IMR-90 (cell line): ENCODE measurements around the gene KLHL20. TPM values are rescaled to one million over a fixed set of nuclear protein-coding genes. Genes with fewer than 3 reads are reported as not detected.

Experiments
- ATAC-seq: fragments of 200-7000 bp; cut with Tn5 transposase; 2 replicates; pipeline ENCODE4 v1.9.1; 2020; ENCODE audit warnings: low read depth, mild to moderate bottlenecking, moderate library complexity
- BruUV-seq: library from RNA; stranded (reverse); fragments of 400-500 nt; replicated peaks from 2 replicates; lab custom pipeline; 2021; lab: Mats Ljungman, UMichigan
- CTCF ChIA-PET: fragments of 300-600 bp; formaldehyde crosslinking; extraction: SDS; loops from one replicate; lab custom pipeline; 2021; ENCODE audit warnings: antibody characterized with exemption; lab: Yijun Ruan, JAX
- POLR2A ChIA-PET: fragments of 300-600 bp; sonication (Branson Sonifier 250); formaldehyde crosslinking; loops from one replicate; lab custom pipeline; 2022; ENCODE audit warnings: antibody characterized with exemption; ENCODE audit not compliant: unreplicated experiment; lab: Charles Lee
- DNase-seq: peaks from one replicate; pipeline ENCODE4 v3.0.0; 2013
- H2AFZ ChIP-seq: replicated peaks from 2 replicates; pipeline ENCODE3; 2013; ENCODE audit warnings: low read length, mild to moderate bottlenecking; ENCODE audit not compliant: poor library complexity
- H2AK5ac ChIP-seq: 2 replicates; pipeline ENCODE4 v1.6.1; 2013; ENCODE audit warnings: low read depth, low read length, inconsistent platforms
- H2AK9ac ChIP-seq: replicated peaks from 2 replicates; pipeline ENCODE3; 2013; ENCODE audit warnings: mild to moderate bottlenecking, low read depth, low read length, moderate library complexity; ENCODE audit not compliant: poor library complexity
- H2BK120ac ChIP-seq: 2 replicates; pipeline ENCODE4 v1.6.1; 2013; ENCODE audit warnings: low read depth, low read length, inconsistent platforms
- H2BK15ac ChIP-seq: 3 replicates; pipeline ENCODE4 v1.6.1; 2013; ENCODE audit warnings: low read depth, low read length, inconsistent platforms
- H2BK20ac ChIP-seq: 2 replicates; pipeline ENCODE4 v1.6.1; 2013; ENCODE audit warnings: low read depth, mild to moderate bottlenecking, inconsistent platforms, low read length, moderate library complexity
- H2BK5ac ChIP-seq: 2 replicates; pipeline ENCODE4 v1.6.1; 2013; ENCODE audit warnings: mild to moderate bottlenecking, low read depth, low read length, inconsistent platforms; ENCODE audit not compliant: poor library complexity, severe bottlenecking
- H3K14ac ChIP-seq: replicated peaks from 2 replicates; pipeline ENCODE4 v1.6.1; 2013; ENCODE audit warnings: low read depth, low read length, inconsistent platforms
- H3K18ac ChIP-seq: 2 replicates; pipeline ENCODE4 v1.6.1; 2013; ENCODE audit warnings: low read depth, low read length, control low read depth
- H3K23ac ChIP-seq: 2 replicates; pipeline ENCODE4 v1.6.1; 2013; ENCODE audit warnings: low read depth, low read length, inconsistent platforms
- H3K27ac ChIP-seq: 2 replicates; pipeline ENCODE4 v1.5.1; 2013; ENCODE audit warnings: mild to moderate bottlenecking, control low read depth, low read length; ENCODE audit not compliant: insufficient read depth
- H3K27me3 ChIP-seq: 2 replicates; pipeline ENCODE4 v1.6.1; 2013; ENCODE audit warnings: low read length; ENCODE audit not compliant: control insufficient read depth, insufficient read depth
- H3K36me3 ChIP-seq: 2 replicates; pipeline ENCODE4 v1.6.1; 2013; ENCODE audit warnings: low read length, mixed read lengths; ENCODE audit not compliant: control insufficient read depth, insufficient read depth
- H3K4ac ChIP-seq: 2 replicates; pipeline ENCODE4 v1.6.1; 2013; ENCODE audit warnings: low read depth, low read length, inconsistent platforms
- H3K4me1 ChIP-seq: 2 replicates; pipeline ENCODE4 v1.6.1; 2013; ENCODE audit warnings: low read length, mixed read lengths; ENCODE audit not compliant: control insufficient read depth, insufficient read depth
- H3K4me2 ChIP-seq: 2 replicates; pipeline ENCODE4 v1.6.1; 2013; ENCODE audit warnings: low read depth, mild to moderate bottlenecking, control low read depth, low read length, moderate library complexity
- H3K4me3 ChIP-seq: 2 replicates; pipeline ENCODE4 v1.5.1; 2013; ENCODE audit warnings: low read depth, mild to moderate bottlenecking, control low read depth, low read length, moderate library complexity; ENCODE audit not compliant: insufficient read depth
- H3K56ac ChIP-seq: 2 replicates; pipeline ENCODE4 v1.6.1; 2013; ENCODE audit warnings: low read length, inconsistent platforms; ENCODE audit not compliant: insufficient read depth; ENCODE audit errors: extremely low read depth
- H3K79me1 ChIP-seq, 2 experiments: 2 replicates each; pipeline ENCODE4 v1.6.1; 2013; ENCODE audit warnings: low read length in 2 of 2, inconsistent platforms in 1 of 2, low read depth in 1 of 2
- H3K9ac ChIP-seq: 2 replicates; pipeline ENCODE4 v1.6.1; 2013; ENCODE audit warnings: low read depth, low read length, control low read depth
- H3K9me1 ChIP-seq: 2 replicates; pipeline ENCODE4 v1.6.1; 2013; ENCODE audit warnings: low read length, inconsistent platforms; ENCODE audit not compliant: insufficient read depth
- H3K9me3 ChIP-seq: 2 replicates; pipeline ENCODE4 v1.6.1; 2013; ENCODE audit warnings: low read length; ENCODE audit not compliant: control insufficient read depth, insufficient read depth
- H4K20me1 ChIP-seq: 2 replicates; pipeline ENCODE4 v1.6.1; 2013; ENCODE audit warnings: low read length, inconsistent platforms; ENCODE audit not compliant: insufficient read depth
- H4K5ac ChIP-seq: 2 replicates; pipeline ENCODE4 v1.6.1; 2013; ENCODE audit warnings: mild to moderate bottlenecking, low read depth, low read length, control low read depth
- H4K8ac ChIP-seq, 2 experiments: 2 replicates each; pipeline ENCODE4 v1.6.1; 2013; ENCODE audit warnings: low read depth in 2 of 2, low read length in 2 of 2, control low read depth in 1 of 2, inconsistent platforms in 1 of 2
- H4K91ac ChIP-seq: 2 replicates; pipeline ENCODE4 v1.6.1; 2013; ENCODE audit warnings: low read depth, low read length, inconsistent platforms; ENCODE audit not compliant: insufficient read depth
- BHLHE40 ChIP-seq: fragments of 150-350 bp; IDR thresholded peaks from 2 replicates; pipeline ENCODE4 v1.6.1; 2016; ENCODE audit warnings: mild to moderate bottlenecking, low read depth, low read length
- CHD1 ChIP-seq: IDR thresholded peaks from 2 replicates; pipeline ENCODE4 v1.6.1; 2012; ENCODE audit warnings: low read depth, low read length, improper control_type of control experiment
- FOS ChIP-seq: fragments of 150-350 bp; IDR thresholded peaks from 2 replicates; pipeline ENCODE4 v1.6.1; 2016; ENCODE audit warnings: low read depth, low read length
- MAFK ChIP-seq: IDR thresholded peaks from 2 replicates; pipeline ENCODE4 v1.6.1; 2012; ENCODE audit warnings: low read depth, low read length, improper control_type of control experiment
- MAZ ChIP-seq: IDR thresholded peaks from 2 replicates; pipeline ENCODE4 v1.6.1; 2012; ENCODE audit warnings: low read depth, mild to moderate bottlenecking, low read length, improper control_type of control experiment, moderate library complexity, borderline replicate concordance
- NFE2L2 ChIP-seq: fragments of 150-350 bp; IDR thresholded peaks from 2 replicates; pipeline ENCODE4 v1.6.1; 2016; ENCODE audit warnings: low read depth, mild to moderate bottlenecking, low read length
- POLR2A ChIP-seq: IDR thresholded peaks from 2 replicates; pipeline ENCODE4 v1.6.1; 2012; ENCODE audit warnings: mild to moderate bottlenecking, low read depth, low read length
- RAD21 ChIP-seq: IDR thresholded peaks from 2 replicates; pipeline ENCODE4 v1.6.1; 2012; ENCODE audit warnings: low read length, improper control_type of control experiment
- RCOR1 ChIP-seq: IDR thresholded peaks from 2 replicates; pipeline ENCODE4 v1.6.1; 2012; ENCODE audit warnings: mild to moderate bottlenecking, low read length, improper control_type of control experiment; ENCODE audit not compliant: insufficient replicate concordance
- RFX5 ChIP-seq: IDR thresholded peaks from 2 replicates; pipeline ENCODE4 v1.8.0; 2012; ENCODE audit warnings: low read depth, mild to moderate bottlenecking, low read length, moderate library complexity
- SMC3 ChIP-seq: fragments of 150-350 bp; IDR thresholded peaks from 2 replicates; pipeline ENCODE4 v1.6.1; 2016; ENCODE audit warnings: low read depth, mild to moderate bottlenecking, antibody characterized with exemption, low read length, moderate library complexity
- USF2 ChIP-seq: fragments of 150-350 bp; IDR thresholded peaks from 2 replicates; pipeline ENCODE4 v1.6.1; 2017; ENCODE audit warnings: mild to moderate bottlenecking, antibody characterized with exemption, low read length, low read depth
- WGBS, 2 experiments: methylation state at CpG; one replicate each; pipeline versions ENCODE4 v1.1.5 to v1.1.7; 2013; ENCODE audit warnings: missing lambda C conversion rate in 2 of 2; ENCODE audit not compliant: insufficient read length in 1 of 2; ENCODE audit errors: extremely low coverage in 2 of 2; 5-methylcytosine and 5-hydroxymethylcytosine counted together
- dilution Hi-C: fragments of 300-500 bp; cut with HindIII; formaldehyde crosslinking; loops from one replicate; pipeline ENCODE4 v1.14.3; 2018; ENCODE audit warnings: low sequenced_read_pairs; ENCODE audit not compliant: unreplicated experiment
- in situ Hi-C: fragments of 300-500 bp; cut with MboI; formaldehyde crosslinking; loops from 3 replicates; pipeline ENCODE4 v1.14.3; 2019; ENCODE audit warnings: low sequenced_read_pairs, inconsistent platforms, mixed read lengths
- intact Hi-C: fragments of 100-400 bp; cut with micrococcal nuclease; formaldehyde crosslinking; loops from 2 replicates; pipeline ENCODE4 v1.10.0; 2022
- polyA plus RNA-seq, 3 experiments: library from polyadenylated mRNA; depleted of rRNA; stranded (reverse); fragments of >200 nt; gene quantifications; 2 replicates each; pipeline ENCODE4 v1.2.3, GENCODE V29; 2012; ENCODE audit warnings: low replicate concordance in 1 of 3
- total RNA-seq: library from RNA; depleted of rRNA; stranded (reverse); fragments of >200 nt; gene quantifications from 2 replicates; pipeline ENCODE4 v1.2.3, GENCODE V29; 2012
- TF ChIP-seq, protein P1 (sequence below): fragments of 150-350 bp; IDR thresholded peaks from 2 replicates; pipeline ENCODE4 v1.6.1; 2016; ENCODE audit warnings: low read depth, mild to moderate bottlenecking, low read length, moderate library complexity, borderline replicate concordance
- TF ChIP-seq, protein P2 (sequence below): conservative IDR thresholded peaks from 2 replicates; pipeline ENCODE4 v1.5.1; 2012; ENCODE audit warnings: mild to moderate bottlenecking, low read depth, low read length, improper control_type of control experiment

The KLHL20 gene
- total and polyA plus RNA-seq, 2 of the 4 experiments (the other 2 are of a cell fraction): 13.5 to 23.3 TPM

DNA sequence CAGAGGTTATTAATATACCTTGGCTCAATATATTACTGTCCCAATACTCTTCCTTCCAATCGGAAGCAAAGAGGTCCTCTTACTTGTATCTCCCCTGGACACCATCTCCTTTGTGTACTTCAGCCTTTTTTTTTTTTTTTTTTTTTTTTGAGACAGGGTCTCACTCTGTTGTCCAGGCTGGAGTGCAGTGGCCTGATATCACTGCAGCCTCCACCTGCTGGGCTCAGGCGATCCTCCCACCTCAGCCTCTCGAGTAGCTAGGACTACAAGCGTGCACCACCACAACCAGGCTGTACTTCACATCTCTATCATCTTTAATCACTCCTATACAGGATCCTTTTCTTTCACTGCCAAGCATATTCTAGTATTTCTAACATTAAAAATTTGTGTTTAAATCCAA lies 106.9 kb downstream of the KLHL20 start:
- Histone ChIP-seq H3K27ac (no peak overlapping the region), H4K91ac (no peak overlapping the region), H3K9me1 (no peaks in the 10 kb centered on the region), H2AFZ (no peak overlapping the region), H3K36me3 (0 out of 2 replicates have a peak, but pooled peaks cover 2% of the 10 kb centered on the region), H3K4ac (no peak overlapping the region), H2AK5ac (no peak overlapping the region), H2BK5ac (no peak overlapping the region), H3K56ac (no peak overlapping the region), H2BK120ac (no peak overlapping the region), H3K27me3 (no peaks in the 10 kb centered on the region), H4K8ac (no peak overlapping the region), H3K23ac (no peak overlapping the region; the same call in 1 of the 2 replicates), H2BK15ac (no peak overlapping the region), H3K4me1 (peaks cover 2% of the 10 kb centered on the region; the same call in 1 of the 2 replicates), H2AK9ac (no peak overlapping the region), H3K14ac (no peak overlapping the region), H3K9ac (no peak overlapping the region), H3K18ac (no peak overlapping the region), H2BK20ac (no peak overlapping the region), H3K4me3 (no peak overlapping the region), H3K4me2 (no peak overlapping the region), H4K20me1 (no peaks in the 10 kb centered on the region), H3K79me1 (peaks cover 17 to 36% of the 10 kb centered on the region in 2 experiments), H4K5ac (no peak overlapping the region), H3K9me3 (no peaks in the 10 kb centered on the region)
- no TSS peak for BruUV-seq
- in situ Hi-C loops: loop anchor here (10.0 kb wide), 2 partner anchors 387 to 1077 kb away; no protein-coding TSS in a partner anchor
- 100% methylated on average over 2 of the region's 4 CpGs; no CpG with 5 or more reads in 1 of the 2 experiments for whole genome bisulfite sequencing, 2 experiments
- ATAC-seq: no peak
- ChIA-PET POLR2A (no interaction called here), CTCF (no interaction called here)
- intact Hi-C loops: loop anchor here (5.0 kb wide), 1 partner anchor 614 kb away; the partner anchor contains the start of gene TNFSF4
- TF ChIP-seq SMC3 (no peak), NFE2L2 (no peak), CHD1 (no peak), BHLHE40 (no peak), POLR2A (no peak), RCOR1 (no peak), MAZ (no peak), RAD21 (no peak), USF2 (no peak), MAFK (no peak), RFX5 (no peak), FOS (no peak)
- TF ChIP-seq, protein P1, sequence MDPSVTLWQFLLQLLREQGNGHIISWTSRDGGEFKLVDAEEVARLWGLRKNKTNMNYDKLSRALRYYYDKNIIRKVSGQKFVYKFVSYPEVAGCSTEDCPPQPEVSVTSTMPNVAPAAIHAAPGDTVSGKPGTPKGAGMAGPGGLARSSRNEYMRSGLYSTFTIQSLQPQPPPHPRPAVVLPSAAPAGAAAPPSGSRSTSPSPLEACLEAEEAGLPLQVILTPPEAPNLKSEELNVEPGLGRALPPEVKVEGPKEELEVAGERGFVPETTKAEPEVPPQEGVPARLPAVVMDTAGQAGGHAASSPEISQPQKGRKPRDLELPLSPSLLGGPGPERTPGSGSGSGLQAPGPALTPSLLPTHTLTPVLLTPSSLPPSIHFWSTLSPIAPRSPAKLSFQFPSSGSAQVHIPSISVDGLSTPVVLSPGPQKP: no peak
- TF ChIP-seq, protein P2, sequence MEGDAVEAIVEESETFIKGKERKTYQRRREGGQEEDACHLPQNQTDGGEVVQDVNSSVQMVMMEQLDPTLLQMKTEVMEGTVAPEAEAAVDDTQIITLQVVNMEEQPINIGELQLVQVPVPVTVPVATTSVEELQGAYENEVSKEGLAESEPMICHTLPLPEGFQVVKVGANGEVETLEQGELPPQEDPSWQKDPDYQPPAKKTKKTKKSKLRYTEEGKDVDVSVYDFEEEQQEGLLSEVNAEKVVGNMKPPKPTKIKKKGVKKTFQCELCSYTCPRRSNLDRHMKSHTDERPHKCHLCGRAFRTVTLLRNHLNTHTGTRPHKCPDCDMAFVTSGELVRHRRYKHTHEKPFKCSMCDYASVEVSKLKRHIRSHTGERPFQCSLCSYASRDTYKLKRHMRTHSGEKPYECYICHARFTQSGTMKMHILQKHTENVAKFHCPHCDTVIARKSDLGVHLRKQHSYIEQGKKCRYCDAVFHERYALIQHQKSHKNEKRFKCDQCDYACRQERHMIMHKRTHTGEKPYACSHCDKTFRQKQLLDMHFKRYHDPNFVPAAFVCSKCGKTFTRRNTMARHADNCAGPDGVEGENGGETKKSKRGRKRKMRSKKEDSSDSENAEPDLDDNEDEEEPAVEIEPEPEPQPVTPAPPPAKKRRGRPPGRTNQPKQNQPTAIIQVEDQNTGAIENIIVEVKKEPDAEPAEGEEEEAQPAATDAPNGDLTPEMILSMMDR: no peak
- DNase-seq: no peak
- dilution Hi-C loops: no loop called here
